Measurements from ENCODE around the gene OXGR1. TPM values are rescaled to one million over a fixed set of nuclear protein-coding genes. Genes with fewer than 3 reads are reported as not detected.
A peak's percentile ranks its signal among the peaks of the same experiment; 100 is the strongest.

Gene OXGR1
- polyA plus RNA-seq, 1 donor from 2014 or later, result not detected

DNA sequence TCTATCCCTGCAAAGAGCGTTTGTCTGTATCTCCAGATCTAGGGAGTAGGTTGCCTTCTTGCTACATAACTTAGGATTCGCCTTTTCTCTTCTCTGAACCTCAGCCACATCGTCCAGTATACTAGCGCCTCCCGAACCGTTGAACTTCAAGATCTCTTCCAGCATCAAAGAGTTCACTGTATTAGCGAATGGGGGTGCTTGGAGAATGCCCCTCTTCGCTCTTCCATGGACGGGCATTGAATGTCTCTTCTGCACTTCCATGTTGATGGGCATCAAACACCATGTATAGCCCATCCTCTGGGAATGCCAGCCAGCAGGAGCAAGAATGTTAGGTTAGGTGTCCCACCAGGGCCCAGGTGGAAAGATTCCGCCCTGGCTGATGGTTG is 575 bp upstream of the OXGR1 start:
- Histone ChIP-seq H2AFZ (ENCODE audit: low read depth, low read length) (no peak overlapping the region), H3K27ac (ENCODE audit: low read length) (no peak overlapping the region), H3K27me3 (ENCODE audit: insufficient read depth, low read depth, low read length) (peaks cover 20% of the 10 kb centered on the region), H3F3A (ENCODE audit: insufficient read depth, low read length, poor library complexity, severe bottlenecking) (no peaks in the 10 kb centered on the region), H3K79me2 (replicated peaks; ENCODE audit: insufficient read depth, low read length) (no peaks in the 10 kb centered on the region), H3K9ac (ENCODE audit: low read length) (no peak overlapping the region), H3K4me2 (ENCODE audit: low read length) (no peak overlapping the region), H3K36me3 (ENCODE audit: insufficient read depth, low read length) (no peaks in the 10 kb centered on the region), H3K4me3 (ENCODE audit: low read length) (no peak overlapping the region), H3K9me2 (ENCODE audit: insufficient read depth, low read length) (no peaks in the 10 kb centered on the region), H4K20me1 (ENCODE audit: insufficient read depth) (no peaks in the 10 kb centered on the region), H3K9me3 (ENCODE audit: low read length) (no peaks in the 10 kb centered on the region)
- TF ChIP-seq SMC3 (conservative IDR thresholded peaks at IDR 0.05; ENCODE audit: poor library complexity) (no peak), MXI1 (conservative IDR thresholded peaks at IDR 0.05; ENCODE audit: poor library complexity, severe bottlenecking) (no peak), EZH2 (IDR thresholded peaks at IDR 0.05; ENCODE audit: borderline replicate concordance, insufficient read depth, low read length, poor library complexity, severe bottlenecking) (no peak), RAD21 (conservative IDR thresholded peaks at IDR 0.05) (no peak), EP300 (conservative IDR thresholded peaks at IDR 0.05; ENCODE audit: poor library complexity, severe bottlenecking) (no peak), POLR2AphosphoS5 (IDR thresholded peaks at IDR 0.05) (no peak), TAF1 (IDR thresholded peaks at IDR 0.05; ENCODE audit: low read depth) (no peak)
- TF ChIP-seq, protein P1, sequence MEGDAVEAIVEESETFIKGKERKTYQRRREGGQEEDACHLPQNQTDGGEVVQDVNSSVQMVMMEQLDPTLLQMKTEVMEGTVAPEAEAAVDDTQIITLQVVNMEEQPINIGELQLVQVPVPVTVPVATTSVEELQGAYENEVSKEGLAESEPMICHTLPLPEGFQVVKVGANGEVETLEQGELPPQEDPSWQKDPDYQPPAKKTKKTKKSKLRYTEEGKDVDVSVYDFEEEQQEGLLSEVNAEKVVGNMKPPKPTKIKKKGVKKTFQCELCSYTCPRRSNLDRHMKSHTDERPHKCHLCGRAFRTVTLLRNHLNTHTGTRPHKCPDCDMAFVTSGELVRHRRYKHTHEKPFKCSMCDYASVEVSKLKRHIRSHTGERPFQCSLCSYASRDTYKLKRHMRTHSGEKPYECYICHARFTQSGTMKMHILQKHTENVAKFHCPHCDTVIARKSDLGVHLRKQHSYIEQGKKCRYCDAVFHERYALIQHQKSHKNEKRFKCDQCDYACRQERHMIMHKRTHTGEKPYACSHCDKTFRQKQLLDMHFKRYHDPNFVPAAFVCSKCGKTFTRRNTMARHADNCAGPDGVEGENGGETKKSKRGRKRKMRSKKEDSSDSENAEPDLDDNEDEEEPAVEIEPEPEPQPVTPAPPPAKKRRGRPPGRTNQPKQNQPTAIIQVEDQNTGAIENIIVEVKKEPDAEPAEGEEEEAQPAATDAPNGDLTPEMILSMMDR (IDR thresholded peaks at IDR 0.05; ENCODE audit: poor library complexity, severe bottlenecking), result no peak
- TF ChIP-seq, protein P2, sequence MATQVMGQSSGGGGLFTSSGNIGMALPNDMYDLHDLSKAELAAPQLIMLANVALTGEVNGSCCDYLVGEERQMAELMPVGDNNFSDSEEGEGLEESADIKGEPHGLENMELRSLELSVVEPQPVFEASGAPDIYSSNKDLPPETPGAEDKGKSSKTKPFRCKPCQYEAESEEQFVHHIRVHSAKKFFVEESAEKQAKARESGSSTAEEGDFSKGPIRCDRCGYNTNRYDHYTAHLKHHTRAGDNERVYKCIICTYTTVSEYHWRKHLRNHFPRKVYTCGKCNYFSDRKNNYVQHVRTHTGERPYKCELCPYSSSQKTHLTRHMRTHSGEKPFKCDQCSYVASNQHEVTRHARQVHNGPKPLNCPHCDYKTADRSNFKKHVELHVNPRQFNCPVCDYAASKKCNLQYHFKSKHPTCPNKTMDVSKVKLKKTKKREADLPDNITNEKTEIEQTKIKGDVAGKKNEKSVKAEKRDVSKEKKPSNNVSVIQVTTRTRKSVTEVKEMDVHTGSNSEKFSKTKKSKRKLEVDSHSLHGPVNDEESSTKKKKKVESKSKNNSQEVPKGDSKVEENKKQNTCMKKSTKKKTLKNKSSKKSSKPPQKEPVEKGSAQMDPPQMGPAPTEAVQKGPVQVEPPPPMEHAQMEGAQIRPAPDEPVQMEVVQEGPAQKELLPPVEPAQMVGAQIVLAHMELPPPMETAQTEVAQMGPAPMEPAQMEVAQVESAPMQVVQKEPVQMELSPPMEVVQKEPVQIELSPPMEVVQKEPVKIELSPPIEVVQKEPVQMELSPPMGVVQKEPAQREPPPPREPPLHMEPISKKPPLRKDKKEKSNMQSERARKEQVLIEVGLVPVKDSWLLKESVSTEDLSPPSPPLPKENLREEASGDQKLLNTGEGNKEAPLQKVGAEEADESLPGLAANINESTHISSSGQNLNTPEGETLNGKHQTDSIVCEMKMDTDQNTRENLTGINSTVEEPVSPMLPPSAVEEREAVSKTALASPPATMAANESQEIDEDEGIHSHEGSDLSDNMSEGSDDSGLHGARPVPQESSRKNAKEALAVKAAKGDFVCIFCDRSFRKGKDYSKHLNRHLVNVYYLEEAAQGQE (IDR thresholded peaks at IDR 0.05; ENCODE audit: borderline replicate concordance), result no peak

DNA sequence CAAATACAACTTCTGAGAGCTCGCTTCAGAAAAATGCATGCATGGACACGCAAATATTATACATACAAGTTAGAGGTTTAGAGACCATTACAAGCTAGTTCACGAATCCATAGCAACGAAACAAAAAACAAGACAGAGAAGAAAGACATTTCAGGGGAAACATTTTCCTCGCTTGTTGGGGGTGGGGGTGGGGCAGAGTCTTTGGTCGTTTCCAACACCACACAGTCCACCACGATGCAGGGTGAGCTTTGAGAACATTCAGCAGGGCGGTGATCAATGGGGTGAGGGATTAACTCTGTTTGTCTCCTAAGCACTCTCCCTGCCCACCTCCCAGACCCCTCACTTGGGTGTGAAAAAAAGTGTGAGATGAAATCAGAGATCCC is 651 bp downstream of the OXGR1 start:
- Histone ChIP-seq H3K4me3 (ENCODE audit: low read length) (peak overlapping the region; percentile 58), H3F3A (ENCODE audit: insufficient read depth, low read length, poor library complexity, severe bottlenecking) (no peaks in the 10 kb centered on the region), H3K27ac (ENCODE audit: low read length) (no peak overlapping the region), H3K36me3 (ENCODE audit: insufficient read depth, low read length) (no peaks in the 10 kb centered on the region), H3K4me2 (ENCODE audit: low read length) (no peak overlapping the region), H3K27me3 (ENCODE audit: insufficient read depth, low read depth, low read length) (peaks cover 20% of the 10 kb centered on the region), H3K9me2 (ENCODE audit: insufficient read depth, low read length) (no peaks in the 10 kb centered on the region), H3K9me3 (ENCODE audit: low read length) (no peaks in the 10 kb centered on the region), H2AFZ (ENCODE audit: low read depth, low read length) (peak overlapping the region; percentile 4), H4K20me1 (ENCODE audit: insufficient read depth) (no peaks in the 10 kb centered on the region), H3K79me2 (replicated peaks; ENCODE audit: insufficient read depth, low read length) (no peaks in the 10 kb centered on the region), H3K9ac (ENCODE audit: low read length) (no peak overlapping the region)
- TF ChIP-seq RAD21 (conservative IDR thresholded peaks at IDR 0.05), result no peak
- TF ChIP-seq MXI1 (conservative IDR thresholded peaks at IDR 0.05; ENCODE audit: poor library complexity, severe bottlenecking), result no peak

DNA sequence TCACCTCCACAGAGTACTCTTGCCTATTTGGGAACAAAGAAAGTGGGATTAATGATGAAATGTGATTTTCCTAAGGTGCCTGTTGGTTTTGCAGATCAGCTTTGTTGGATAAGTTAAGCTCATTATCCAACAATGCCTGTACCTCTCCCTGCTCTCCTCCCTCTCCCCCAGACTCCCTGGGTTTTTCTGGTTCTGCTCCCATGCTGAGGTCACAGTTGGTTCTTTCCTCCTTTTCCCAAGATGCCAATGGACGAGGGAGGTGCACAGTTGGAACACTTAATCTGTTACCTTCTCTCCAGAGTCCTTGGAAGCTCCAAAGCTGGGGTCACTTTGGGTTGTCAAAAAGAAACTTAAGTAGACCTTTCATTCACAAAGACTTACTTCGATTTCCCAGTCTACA is 1.6 kb downstream of the OXGR1 start:
- H3F3A ChIP-seq (ENCODE audit: insufficient read depth, low read length, poor library complexity, severe bottlenecking), result no peaks in the 10 kb centered on the region
- no peaks in the 10 kb centered on the region for H3K9me3 ChIP-seq (ENCODE audit: low read length)
- TF ChIP-seq SMC3 (conservative IDR thresholded peaks at IDR 0.05; ENCODE audit: poor library complexity) (no peak), MXI1 (conservative IDR thresholded peaks at IDR 0.05; ENCODE audit: poor library complexity, severe bottlenecking) (no peak), EZH2 (IDR thresholded peaks at IDR 0.05; ENCODE audit: borderline replicate concordance, insufficient read depth, low read length, poor library complexity, severe bottlenecking) (no peak)
- no peaks in the 10 kb centered on the region for H3K9me2 ChIP-seq (ENCODE audit: insufficient read depth, low read length)
- no peak overlapping the region for H3K9ac ChIP-seq (ENCODE audit: low read length)
- H3K79me2 ChIP-seq (replicated peaks; ENCODE audit: insufficient read depth, low read length), result no peaks in the 10 kb centered on the region
- no peak overlapping the region for H3K4me2 ChIP-seq (ENCODE audit: low read length)
- H3K4me3 ChIP-seq (ENCODE audit: low read length), result no peak overlapping the region
- H3K27me3 ChIP-seq (ENCODE audit: insufficient read depth, low read depth, low read length), result peaks cover 20% of the 10 kb centered on the region
- H2AFZ ChIP-seq (ENCODE audit: low read depth, low read length), result no peak overlapping the region
- no peak overlapping the region for H3K27ac ChIP-seq (ENCODE audit: low read length)
- H3K36me3 ChIP-seq (ENCODE audit: insufficient read depth, low read length), result no peaks in the 10 kb centered on the region
- no peaks in the 10 kb centered on the region for H4K20me1 ChIP-seq (ENCODE audit: insufficient read depth)

All from neural cell (in vitro differentiated cells).